Panc1 (cell line): ENCODE data around the gene JDP2.

Experiments
- CTCF ChIP-seq: fragments of 450-650 bp; IDR thresholded peaks from 2 replicates; pipeline ENCODE4 v1.5.1; 2017; ENCODE audit warnings: mild to moderate bottlenecking
- POLR2AphosphoS5 ChIP-seq: IDR thresholded peaks from 2 replicates; pipeline ENCODE4 v1.6.1; 2012; ENCODE audit warnings: mild to moderate bottlenecking, low read depth, low read length, moderate library complexity
- REST ChIP-seq, 2 experiments: IDR thresholded peaks; 2 replicates each; pipeline ENCODE4 v1.6.1; 2011 to 2012; ENCODE audit warnings: low read depth in 2 of 2, control low read depth in 1 of 2, low read length in 1 of 2, mild to moderate bottlenecking in 1 of 2, moderate library complexity in 1 of 2; ENCODE audit not compliant: insufficient read depth in 1 of 2
- SIN3A ChIP-seq: IDR thresholded peaks from 2 replicates; pipeline ENCODE4 v1.6.1; 2012; ENCODE audit warnings: low read depth, mild to moderate bottlenecking, low read length, moderate library complexity, borderline replicate concordance; ENCODE audit not compliant: insufficient read depth
- TCF7L2 ChIP-seq: IDR thresholded peaks from 2 replicates; pipeline ENCODE4 v1.6.1; 2011; ENCODE audit warnings: mild to moderate bottlenecking, low read depth, low read length, inconsistent platforms

GRCh38 chr14:75454963-75455546 is 27.2 kb downstream of the JDP2 start:
- TF ChIP-seq CTCF (no peak), POLR2AphosphoS5 (no peak), TCF7L2 (no peak), SIN3A (no peak), REST (IDR thresholded peaks at IDR 0.05; ENCODE audit: insufficient read depth in 1 of 2, low read depth in 2 of 2, low read length in 1 of 2) (no peak)
